IMR-90 (cell line): ENCODE measurements around the gene KCNA10. TPM values are rescaled to one million over a fixed set of nuclear protein-coding genes. Genes with fewer than 3 reads are reported as not detected.

ENCODE experiments used
- ATAC-seq: fragments of 200-7000 bp; cut with Tn5 transposase; 2 replicates; pipeline ENCODE4 v1.9.1; 2020; ENCODE audit warnings: low read depth, mild to moderate bottlenecking, moderate library complexity
- BruUV-seq: library from RNA; stranded (reverse); fragments of 400-500 nt; replicated peaks from 2 replicates; lab custom pipeline; 2021; lab: Mats Ljungman, UMichigan
- CTCF ChIA-PET: fragments of 300-600 bp; formaldehyde crosslinking; extraction: SDS; loops from one replicate; lab custom pipeline; 2021; ENCODE audit warnings: antibody characterized with exemption; lab: Yijun Ruan, JAX
- POLR2A ChIA-PET: fragments of 300-600 bp; sonication (Branson Sonifier 250); formaldehyde crosslinking; loops from one replicate; lab custom pipeline; 2022; ENCODE audit warnings: antibody characterized with exemption; ENCODE audit not compliant: unreplicated experiment; lab: Charles Lee
- DNase-seq: peaks from one replicate; pipeline ENCODE4 v3.0.0; 2013
- H2AFZ ChIP-seq: replicated peaks from 2 replicates; pipeline ENCODE3; 2013; ENCODE audit warnings: low read length, mild to moderate bottlenecking; ENCODE audit not compliant: poor library complexity
- H2AK5ac ChIP-seq: 2 replicates; pipeline ENCODE4 v1.6.1; 2013; ENCODE audit warnings: low read depth, low read length, inconsistent platforms
- H2AK9ac ChIP-seq: replicated peaks from 2 replicates; pipeline ENCODE3; 2013; ENCODE audit warnings: mild to moderate bottlenecking, low read depth, low read length, moderate library complexity; ENCODE audit not compliant: poor library complexity
- H2BK120ac ChIP-seq: 2 replicates; pipeline ENCODE4 v1.6.1; 2013; ENCODE audit warnings: low read depth, low read length, inconsistent platforms
- H2BK15ac ChIP-seq: 3 replicates; pipeline ENCODE4 v1.6.1; 2013; ENCODE audit warnings: low read depth, low read length, inconsistent platforms
- H2BK20ac ChIP-seq: 2 replicates; pipeline ENCODE4 v1.6.1; 2013; ENCODE audit warnings: low read depth, mild to moderate bottlenecking, inconsistent platforms, low read length, moderate library complexity
- H2BK5ac ChIP-seq: 2 replicates; pipeline ENCODE4 v1.6.1; 2013; ENCODE audit warnings: mild to moderate bottlenecking, low read depth, low read length, inconsistent platforms; ENCODE audit not compliant: poor library complexity, severe bottlenecking
- H3K14ac ChIP-seq: replicated peaks from 2 replicates; pipeline ENCODE4 v1.6.1; 2013; ENCODE audit warnings: low read depth, low read length, inconsistent platforms
- H3K18ac ChIP-seq: 2 replicates; pipeline ENCODE4 v1.6.1; 2013; ENCODE audit warnings: low read depth, low read length, control low read depth
- H3K23ac ChIP-seq: 2 replicates; pipeline ENCODE4 v1.6.1; 2013; ENCODE audit warnings: low read depth, low read length, inconsistent platforms
- H3K27ac ChIP-seq: 2 replicates; pipeline ENCODE4 v1.5.1; 2013; ENCODE audit warnings: mild to moderate bottlenecking, control low read depth, low read length; ENCODE audit not compliant: insufficient read depth
- H3K27me3 ChIP-seq: 2 replicates; pipeline ENCODE4 v1.6.1; 2013; ENCODE audit warnings: low read length; ENCODE audit not compliant: control insufficient read depth, insufficient read depth
- H3K36me3 ChIP-seq: 2 replicates; pipeline ENCODE4 v1.6.1; 2013; ENCODE audit warnings: low read length, mixed read lengths; ENCODE audit not compliant: control insufficient read depth, insufficient read depth
- H3K4ac ChIP-seq: 2 replicates; pipeline ENCODE4 v1.6.1; 2013; ENCODE audit warnings: low read depth, low read length, inconsistent platforms
- H3K4me1 ChIP-seq: 2 replicates; pipeline ENCODE4 v1.6.1; 2013; ENCODE audit warnings: low read length, mixed read lengths; ENCODE audit not compliant: control insufficient read depth, insufficient read depth
- H3K4me2 ChIP-seq: 2 replicates; pipeline ENCODE4 v1.6.1; 2013; ENCODE audit warnings: low read depth, mild to moderate bottlenecking, control low read depth, low read length, moderate library complexity
- H3K4me3 ChIP-seq: 2 replicates; pipeline ENCODE4 v1.5.1; 2013; ENCODE audit warnings: low read depth, mild to moderate bottlenecking, control low read depth, low read length, moderate library complexity; ENCODE audit not compliant: insufficient read depth
- H3K56ac ChIP-seq: 2 replicates; pipeline ENCODE4 v1.6.1; 2013; ENCODE audit warnings: low read length, inconsistent platforms; ENCODE audit not compliant: insufficient read depth; ENCODE audit errors: extremely low read depth
- H3K79me1 ChIP-seq, 2 experiments: 2 replicates each; pipeline ENCODE4 v1.6.1; 2013; ENCODE audit warnings: low read length in 2 of 2, inconsistent platforms in 1 of 2, low read depth in 1 of 2
- H3K9ac ChIP-seq: 2 replicates; pipeline ENCODE4 v1.6.1; 2013; ENCODE audit warnings: low read depth, low read length, control low read depth
- H3K9me1 ChIP-seq: 2 replicates; pipeline ENCODE4 v1.6.1; 2013; ENCODE audit warnings: low read length, inconsistent platforms; ENCODE audit not compliant: insufficient read depth
- H3K9me3 ChIP-seq: 2 replicates; pipeline ENCODE4 v1.6.1; 2013; ENCODE audit warnings: low read length; ENCODE audit not compliant: control insufficient read depth, insufficient read depth
- H4K20me1 ChIP-seq: 2 replicates; pipeline ENCODE4 v1.6.1; 2013; ENCODE audit warnings: low read length, inconsistent platforms; ENCODE audit not compliant: insufficient read depth
- H4K5ac ChIP-seq: 2 replicates; pipeline ENCODE4 v1.6.1; 2013; ENCODE audit warnings: mild to moderate bottlenecking, low read depth, low read length, control low read depth
- H4K8ac ChIP-seq, 2 experiments: 2 replicates each; pipeline ENCODE4 v1.6.1; 2013; ENCODE audit warnings: low read depth in 2 of 2, low read length in 2 of 2, control low read depth in 1 of 2, inconsistent platforms in 1 of 2
- H4K91ac ChIP-seq: 2 replicates; pipeline ENCODE4 v1.6.1; 2013; ENCODE audit warnings: low read depth, low read length, inconsistent platforms; ENCODE audit not compliant: insufficient read depth
- BHLHE40 ChIP-seq: fragments of 150-350 bp; IDR thresholded peaks from 2 replicates; pipeline ENCODE4 v1.6.1; 2016; ENCODE audit warnings: mild to moderate bottlenecking, low read depth, low read length
- FOS ChIP-seq: fragments of 150-350 bp; IDR thresholded peaks from 2 replicates; pipeline ENCODE4 v1.6.1; 2016; ENCODE audit warnings: low read depth, low read length
- MAFK ChIP-seq: IDR thresholded peaks from 2 replicates; pipeline ENCODE4 v1.6.1; 2012; ENCODE audit warnings: low read depth, low read length, improper control_type of control experiment
- MXI1 ChIP-seq: IDR thresholded peaks from 2 replicates; pipeline ENCODE4 v1.6.1; 2012; ENCODE audit warnings: low read depth, mild to moderate bottlenecking, low read length, moderate library complexity, borderline replicate concordance
- POLR2A ChIP-seq: IDR thresholded peaks from 2 replicates; pipeline ENCODE4 v1.6.1; 2012; ENCODE audit warnings: mild to moderate bottlenecking, low read depth, low read length
- SMC3 ChIP-seq: fragments of 150-350 bp; IDR thresholded peaks from 2 replicates; pipeline ENCODE4 v1.6.1; 2016; ENCODE audit warnings: low read depth, mild to moderate bottlenecking, antibody characterized with exemption, low read length, moderate library complexity
- WGBS, 2 experiments: methylation state at CpG; one replicate each; pipeline versions ENCODE4 v1.1.5 to v1.1.7; 2013; ENCODE audit warnings: missing lambda C conversion rate in 2 of 2; ENCODE audit not compliant: insufficient read length in 1 of 2; ENCODE audit errors: extremely low coverage in 2 of 2; 5-methylcytosine and 5-hydroxymethylcytosine counted together
- dilution Hi-C: fragments of 300-500 bp; cut with HindIII; formaldehyde crosslinking; loops from one replicate; pipeline ENCODE4 v1.14.3; 2018; ENCODE audit warnings: low sequenced_read_pairs; ENCODE audit not compliant: unreplicated experiment
- in situ Hi-C: fragments of 300-500 bp; cut with MboI; formaldehyde crosslinking; loops from 3 replicates; pipeline ENCODE4 v1.14.3; 2019; ENCODE audit warnings: low sequenced_read_pairs, inconsistent platforms, mixed read lengths
- intact Hi-C: fragments of 100-400 bp; cut with micrococcal nuclease; formaldehyde crosslinking; loops from 2 replicates; pipeline ENCODE4 v1.10.0; 2022
- polyA plus RNA-seq, 3 experiments: library from polyadenylated mRNA; depleted of rRNA; stranded (reverse); fragments of >200 nt; gene quantifications; 2 replicates each; pipeline ENCODE4 v1.2.3, GENCODE V29; 2012; ENCODE audit warnings: low replicate concordance in 1 of 3
- total RNA-seq: library from RNA; depleted of rRNA; stranded (reverse); fragments of >200 nt; gene quantifications from 2 replicates; pipeline ENCODE4 v1.2.3, GENCODE V29; 2012
- TF ChIP-seq, protein P1 (sequence below): conservative IDR thresholded peaks from 2 replicates; pipeline ENCODE4 v1.5.1; 2012; ENCODE audit warnings: mild to moderate bottlenecking, low read depth, low read length, improper control_type of control experiment
- TF ChIP-seq, protein P2 (sequence below): fragments of 150-350 bp; IDR thresholded peaks from 2 replicates; pipeline ENCODE4 v1.6.1; 2016; ENCODE audit warnings: low read depth, mild to moderate bottlenecking, low read length, moderate library complexity, borderline replicate concordance
- TF ChIP-seq, protein P3 (sequence below): fragments of 150-350 bp; IDR thresholded peaks from 2 replicates; pipeline ENCODE4 v1.6.1; 2017; ENCODE audit warnings: mild to moderate bottlenecking, antibody characterized with exemption, low read length, low read depth

The KCNA10 gene
- total and polyA plus RNA-seq, 2 of the 4 experiments (the other 2 are of a cell fraction), result not detected

DNA sequence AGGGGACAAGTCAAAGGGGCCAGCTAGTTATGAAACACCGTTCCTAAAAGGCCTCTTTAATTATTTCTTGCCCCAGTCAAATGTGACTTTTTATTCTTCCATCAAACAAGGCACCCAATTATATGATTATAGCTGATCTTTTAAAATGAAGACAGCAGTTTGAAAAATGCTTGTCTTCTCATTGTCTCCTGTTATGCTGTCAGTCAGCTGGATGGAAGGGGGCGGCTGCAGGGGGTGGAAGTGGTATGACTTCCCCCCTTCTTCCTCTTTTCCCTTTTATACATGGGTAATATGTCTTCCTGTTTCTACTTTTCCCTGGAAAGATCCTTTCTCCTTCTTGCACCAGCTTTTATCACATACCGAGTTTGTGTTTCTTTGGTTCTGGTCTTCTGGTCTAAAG, 25.8 kb upstream of the KCNA10 start:
- no peaks in the 10 kb centered on the region for H4K20me1 ChIP-seq
- no peak overlapping the region for H3K4ac ChIP-seq
- dilution Hi-C loops (no loop called here), in situ Hi-C loops (no loop called here), intact Hi-C loops (no loop called here)
- no peak overlapping the region for H2BK120ac ChIP-seq
- no peak overlapping the region for H4K8ac ChIP-seq
- no peak overlapping the region for H3K27ac ChIP-seq
- H3K14ac ChIP-seq, result no peak overlapping the region
- H2AK5ac ChIP-seq, result no peak overlapping the region
- H3K9me1 ChIP-seq, result no peaks in the 10 kb centered on the region
- no peak overlapping the region for H2BK15ac ChIP-seq
- POLR2A ChIA-PET, result no interaction called here
- H3K4me1 ChIP-seq, result no peaks in the 10 kb centered on the region
- no peaks in the 10 kb centered on the region for H3K36me3 ChIP-seq
- no peak overlapping the region for H3K9ac ChIP-seq
- no peak overlapping the region for H3K18ac ChIP-seq
- H3K27me3 ChIP-seq, result 0 out of 2 replicates have a peak, but pooled peaks cover 1% of the 10 kb centered on the region
- no peak overlapping the region for H2AK9ac ChIP-seq
- no peak overlapping the region for H2AFZ ChIP-seq
- no peak overlapping the region for H2BK5ac ChIP-seq
- no peak overlapping the region for H2BK20ac ChIP-seq
- ATAC-seq (no peak), DNase-seq (no peak)
- no peak overlapping the region for H3K23ac ChIP-seq
- no peak overlapping the region for H3K4me3 ChIP-seq
- no TSS peak for BruUV-seq
- CTCF ChIA-PET, result interaction anchor here (0.5 kb wide), 1 partner anchor 221 kb away, joined by 5 read pairs; no protein-coding TSS in a partner anchor
- no peak overlapping the region for H3K4me2 ChIP-seq
- H3K79me1 ChIP-seq, result no peaks in the 10 kb centered on the region
- no peaks in the 10 kb centered on the region for H3K9me3 ChIP-seq
- TF ChIP-seq, protein P1, sequence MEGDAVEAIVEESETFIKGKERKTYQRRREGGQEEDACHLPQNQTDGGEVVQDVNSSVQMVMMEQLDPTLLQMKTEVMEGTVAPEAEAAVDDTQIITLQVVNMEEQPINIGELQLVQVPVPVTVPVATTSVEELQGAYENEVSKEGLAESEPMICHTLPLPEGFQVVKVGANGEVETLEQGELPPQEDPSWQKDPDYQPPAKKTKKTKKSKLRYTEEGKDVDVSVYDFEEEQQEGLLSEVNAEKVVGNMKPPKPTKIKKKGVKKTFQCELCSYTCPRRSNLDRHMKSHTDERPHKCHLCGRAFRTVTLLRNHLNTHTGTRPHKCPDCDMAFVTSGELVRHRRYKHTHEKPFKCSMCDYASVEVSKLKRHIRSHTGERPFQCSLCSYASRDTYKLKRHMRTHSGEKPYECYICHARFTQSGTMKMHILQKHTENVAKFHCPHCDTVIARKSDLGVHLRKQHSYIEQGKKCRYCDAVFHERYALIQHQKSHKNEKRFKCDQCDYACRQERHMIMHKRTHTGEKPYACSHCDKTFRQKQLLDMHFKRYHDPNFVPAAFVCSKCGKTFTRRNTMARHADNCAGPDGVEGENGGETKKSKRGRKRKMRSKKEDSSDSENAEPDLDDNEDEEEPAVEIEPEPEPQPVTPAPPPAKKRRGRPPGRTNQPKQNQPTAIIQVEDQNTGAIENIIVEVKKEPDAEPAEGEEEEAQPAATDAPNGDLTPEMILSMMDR, result no peak
- TF ChIP-seq POLR2A, result no peak
- TF ChIP-seq MXI1, result no peak
- TF ChIP-seq FOS, result no peak
- no peak for TF ChIP-seq BHLHE40
- no peak for TF ChIP-seq SMC3
- no peak for TF ChIP-seq MAFK
- TF ChIP-seq, protein P2, sequence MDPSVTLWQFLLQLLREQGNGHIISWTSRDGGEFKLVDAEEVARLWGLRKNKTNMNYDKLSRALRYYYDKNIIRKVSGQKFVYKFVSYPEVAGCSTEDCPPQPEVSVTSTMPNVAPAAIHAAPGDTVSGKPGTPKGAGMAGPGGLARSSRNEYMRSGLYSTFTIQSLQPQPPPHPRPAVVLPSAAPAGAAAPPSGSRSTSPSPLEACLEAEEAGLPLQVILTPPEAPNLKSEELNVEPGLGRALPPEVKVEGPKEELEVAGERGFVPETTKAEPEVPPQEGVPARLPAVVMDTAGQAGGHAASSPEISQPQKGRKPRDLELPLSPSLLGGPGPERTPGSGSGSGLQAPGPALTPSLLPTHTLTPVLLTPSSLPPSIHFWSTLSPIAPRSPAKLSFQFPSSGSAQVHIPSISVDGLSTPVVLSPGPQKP, result no peak
- TF ChIP-seq, protein P3, sequence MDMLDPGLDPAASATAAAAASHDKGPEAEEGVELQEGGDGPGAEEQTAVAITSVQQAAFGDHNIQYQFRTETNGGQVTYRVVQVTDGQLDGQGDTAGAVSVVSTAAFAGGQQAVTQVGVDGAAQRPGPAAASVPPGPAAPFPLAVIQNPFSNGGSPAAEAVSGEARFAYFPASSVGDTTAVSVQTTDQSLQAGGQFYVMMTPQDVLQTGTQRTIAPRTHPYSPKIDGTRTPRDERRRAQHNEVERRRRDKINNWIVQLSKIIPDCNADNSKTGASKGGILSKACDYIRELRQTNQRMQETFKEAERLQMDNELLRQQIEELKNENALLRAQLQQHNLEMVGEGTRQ, result no peak
- H3K56ac ChIP-seq, result no peak overlapping the region
- no peak overlapping the region for H4K5ac ChIP-seq
- no CpG with 5 or more reads among the region's 3 CpGs for WGBS, 2 experiments
- no peak overlapping the region for H4K91ac ChIP-seq
